ENCODE results near the gene RRAD. TPM values are rescaled to one million over a fixed set of nuclear protein-coding genes. Genes with fewer than 3 reads are reported as not detected.

RRAD gene
- total and polyA plus RNA-seq, 4 donors, result 31.8 to 42.3 (median 35.7) TPM

DNA sequence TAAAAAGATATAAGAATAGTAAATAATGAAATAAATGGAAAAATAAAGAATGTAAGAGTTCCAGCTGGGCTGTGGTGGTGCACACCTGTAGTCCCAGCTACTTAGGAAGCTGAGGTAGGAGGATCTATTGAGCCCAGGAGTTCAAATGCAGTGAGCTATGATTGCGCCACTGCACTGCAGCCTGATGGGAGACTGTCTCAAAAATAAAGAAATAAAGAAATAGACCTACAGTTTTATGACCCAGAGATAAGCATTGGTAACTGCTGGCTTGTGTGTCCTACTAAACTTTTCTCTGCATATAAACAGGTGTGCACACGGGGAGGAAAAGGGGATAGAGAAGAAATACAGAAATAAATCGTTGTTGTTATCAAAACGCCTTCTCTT is 52.8 kb downstream of the RRAD start:
- Histone ChIP-seq H3K27me3 (ENCODE audit: control insufficient read depth in 3 of 3, insufficient read depth in 3 of 3, low read length in 2 of 3) (no peaks in the 10 kb centered on the region), H3K9me3 (ENCODE audit: control insufficient read depth in 4 of 4, insufficient read depth in 3 of 4, low read length in 3 of 4) (no peaks in the 10 kb centered on the region), H3K4me3 (no peak overlapping the region), H3K4me1 (ENCODE audit: control insufficient read depth in 5 of 5, insufficient read depth in 5 of 5, low read length in 5 of 5) (peaks cover 0 to 9% (median 0%) of the 10 kb centered on the region in 5 donors), H3K9ac (ENCODE audit: insufficient read depth in 1 of 2, low read length in 2 of 2) (no peak overlapping the region), H3K36me3 (ENCODE audit: control insufficient read depth in 4 of 4, insufficient read depth in 4 of 4, low read length in 4 of 4) (no peaks in the 10 kb centered on the region), H3K27ac (ENCODE audit: low read depth in 1 of 2, low read length in 1 of 2) (no peak overlapping the region)
- 44 to 60% methylated on average over 4 of the region's 4 CpGs for WGBS, 2 donors
- ATAC-seq (ENCODE audit: insufficient read depth, low FRiP score) (no peak), DNase-seq (no peak)
- TF ChIP-seq, protein P1, sequence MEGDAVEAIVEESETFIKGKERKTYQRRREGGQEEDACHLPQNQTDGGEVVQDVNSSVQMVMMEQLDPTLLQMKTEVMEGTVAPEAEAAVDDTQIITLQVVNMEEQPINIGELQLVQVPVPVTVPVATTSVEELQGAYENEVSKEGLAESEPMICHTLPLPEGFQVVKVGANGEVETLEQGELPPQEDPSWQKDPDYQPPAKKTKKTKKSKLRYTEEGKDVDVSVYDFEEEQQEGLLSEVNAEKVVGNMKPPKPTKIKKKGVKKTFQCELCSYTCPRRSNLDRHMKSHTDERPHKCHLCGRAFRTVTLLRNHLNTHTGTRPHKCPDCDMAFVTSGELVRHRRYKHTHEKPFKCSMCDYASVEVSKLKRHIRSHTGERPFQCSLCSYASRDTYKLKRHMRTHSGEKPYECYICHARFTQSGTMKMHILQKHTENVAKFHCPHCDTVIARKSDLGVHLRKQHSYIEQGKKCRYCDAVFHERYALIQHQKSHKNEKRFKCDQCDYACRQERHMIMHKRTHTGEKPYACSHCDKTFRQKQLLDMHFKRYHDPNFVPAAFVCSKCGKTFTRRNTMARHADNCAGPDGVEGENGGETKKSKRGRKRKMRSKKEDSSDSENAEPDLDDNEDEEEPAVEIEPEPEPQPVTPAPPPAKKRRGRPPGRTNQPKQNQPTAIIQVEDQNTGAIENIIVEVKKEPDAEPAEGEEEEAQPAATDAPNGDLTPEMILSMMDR (IDR thresholded peaks at IDR 0.05; ENCODE audit: control extremely low read depth, extremely low read depth), result no peak

DNA sequence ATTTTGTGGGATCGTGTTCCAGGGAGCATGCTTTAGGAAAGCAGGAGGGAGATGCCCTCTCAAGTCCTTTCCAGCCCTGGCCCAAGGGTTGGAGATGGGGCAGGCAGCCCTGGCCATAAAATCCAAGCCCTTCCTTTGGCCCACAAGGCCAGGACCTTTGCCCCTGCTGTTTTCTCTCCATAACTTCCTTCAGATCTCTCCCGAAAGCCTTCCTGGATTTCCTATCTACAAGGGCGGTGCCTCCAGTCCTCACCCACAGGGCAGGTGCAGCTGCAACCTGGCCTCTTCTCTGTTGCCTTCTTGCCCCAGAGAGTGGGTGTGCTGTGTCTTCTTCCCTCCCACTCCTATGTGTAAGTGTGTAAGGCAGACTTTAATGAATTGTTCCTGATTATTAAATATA is 53.5 kb downstream of the RRAD start:
- no peaks in the 10 kb centered on the region for H3K27me3 ChIP-seq (ENCODE audit: control insufficient read depth in 3 of 3, insufficient read depth in 3 of 3, low read length in 2 of 3)
- H3K4me3 ChIP-seq, result no peak overlapping the region
- no peak overlapping the region for H3K9ac ChIP-seq (ENCODE audit: insufficient read depth in 1 of 2, low read length in 2 of 2)
- ATAC-seq (ENCODE audit: insufficient read depth, low FRiP score) (no peak), DNase-seq (no peak)
- no peaks in the 10 kb centered on the region for H3K9me3 ChIP-seq (ENCODE audit: control insufficient read depth in 4 of 4, insufficient read depth in 3 of 4, low read length in 3 of 4)
- no peaks in the 10 kb centered on the region for H3K36me3 ChIP-seq (ENCODE audit: control insufficient read depth in 4 of 4, insufficient read depth in 4 of 4, low read length in 4 of 4)
- WGBS, 2 donors, result 96 to 100% methylated on average over 3 of the region's 3 CpGs
- peaks cover 0 to 9% (median 0%) of the 10 kb centered on the region in 5 donors for H3K4me1 ChIP-seq (ENCODE audit: control insufficient read depth in 5 of 5, insufficient read depth in 5 of 5, low read length in 5 of 5)
- H3K27ac ChIP-seq (ENCODE audit: low read depth in 1 of 2, low read length in 1 of 2), result no peak overlapping the region
- TF ChIP-seq, protein P1 (IDR thresholded peaks at IDR 0.05; ENCODE audit: control extremely low read depth, extremely low read depth), result no peak

Other genes with a start within 250 kb of the RRAD start
- 10 to 100 TPM; 38.0 to 78.0 TPM for gene CMTM4, start 228.8 kb downstream of the RRAD start, total RNA-seq
- 10 to 100 TPM; 24.3 to 26.1 TPM for gene CMTM4, start 228.8 kb downstream of the RRAD start, polyA plus RNA-seq
- gene DYNC1LI2, start 173.9 kb downstream of the RRAD start, total RNA-seq, result 100 to 1,000 TPM; 140 to 147 TPM
- 10 to 100 TPM; 40.7 to 48.8 TPM for gene DYNC1LI2, start 173.9 kb downstream of the RRAD start, polyA plus RNA-seq
- not detected for gene TERB1, start 124.0 kb downstream of the RRAD start, total RNA-seq
- not detected for gene TERB1, start 124.0 kb downstream of the RRAD start, polyA plus RNA-seq
- 10 to 100 TPM; 31.8 to 64.4 TPM for gene NAE1, start 94.6 kb downstream of the RRAD start, total RNA-seq
- gene NAE1, start 94.6 kb downstream of the RRAD start, polyA plus RNA-seq, result 10 to 100 TPM; 24.2 to 26.3 TPM
- gene CA7, start 81.1 kb downstream of the RRAD start, total RNA-seq, result not detected
- not detected for gene CA7, start 81.1 kb downstream of the RRAD start, polyA plus RNA-seq
- gene PDP2, start 45.0 kb downstream of the RRAD start, total RNA-seq, result 10 to 100 TPM; 21.3 to 23.0 TPM
- 1 to 10 TPM; 4.5 to 4.9 TPM for gene PDP2, start 45.0 kb downstream of the RRAD start, polyA plus RNA-seq
- 1 to 10 TPM in 1 of 2 donors, under 1 TPM in 1; 0.64 to 1.7 TPM for gene CDH16, start 6.7 kb downstream of the RRAD start, total RNA-seq
- gene CDH16, start 6.7 kb downstream of the RRAD start, polyA plus RNA-seq, result under 1 TPM in 1 of 2 donors, not detected in 1; 0.25 TPM
- 10 to 100 TPM; 48.8 to 79.7 TPM for gene CIAO2B, start 8.9 kb upstream of the RRAD start, total RNA-seq
- gene CIAO2B, start 8.9 kb upstream of the RRAD start, polyA plus RNA-seq, result 100 to 1,000 TPM; 238 to 257 TPM
- 10 to 100 TPM; 24.6 to 51.0 TPM for gene CES2, start 10.0 kb upstream of the RRAD start, total RNA-seq
- 10 to 100 TPM; 26.0 to 26.3 TPM for gene CES2, start 10.0 kb upstream of the RRAD start, polyA plus RNA-seq
- 1 to 10 TPM in 1 of 2 donors, under 1 TPM in 1; 0.57 to 2.6 TPM for gene CES3, start 35.7 kb upstream of the RRAD start, total RNA-seq
- under 1 TPM; 0.85 to 0.96 TPM for gene CES3, start 35.7 kb upstream of the RRAD start, polyA plus RNA-seq
- gene CES4A, start 63.1 kb upstream of the RRAD start, total RNA-seq, result 10 to 100 TPM; 10.5 to 29.8 TPM
- gene CES4A, start 63.1 kb upstream of the RRAD start, polyA plus RNA-seq, result 10 to 100 TPM in 1 of 2 donors, 1 to 10 TPM in 1; 8.0 to 16.7 TPM
- gene CBFB, start 103.6 kb upstream of the RRAD start, total RNA-seq, result 10 to 100 TPM; 47.6 to 59.4 TPM
- 10 to 100 TPM; 23.3 to 29.6 TPM for gene CBFB, start 103.6 kb upstream of the RRAD start, polyA plus RNA-seq
- gene PHAF1, start 184.4 kb upstream of the RRAD start, total RNA-seq, result 10 to 100 TPM; 14.6 to 36.1 TPM
- gene PHAF1, start 184.4 kb upstream of the RRAD start, polyA plus RNA-seq, result 10 to 100 TPM in 1 of 2 donors, 1 to 10 TPM in 1; 9.1 to 12.0 TPM
- 10 to 100 TPM; 17.1 to 22.9 TPM for gene B3GNT9, start 225.5 kb upstream of the RRAD start, total RNA-seq
- gene B3GNT9, start 225.5 kb upstream of the RRAD start, polyA plus RNA-seq, result 10 to 100 TPM in 1 of 2 donors, 1 to 10 TPM in 1; 8.4 to 12.0 TPM
- 10 to 100 TPM; 12.4 to 36.1 TPM for gene TRADD, start 234.4 kb upstream of the RRAD start, total RNA-seq
- gene TRADD, start 234.4 kb upstream of the RRAD start, polyA plus RNA-seq, result 10 to 100 TPM; 17.5 to 37.2 TPM
- gene FBXL8, start 234.4 kb upstream of the RRAD start, total RNA-seq, result 10 to 100 TPM in 1 of 2 donors, 1 to 10 TPM in 1; 3.6 to 30.9 TPM
- 10 to 100 TPM; 18.9 to 30.3 TPM for gene FBXL8, start 234.4 kb upstream of the RRAD start, polyA plus RNA-seq
- 10 to 100 TPM in 1 of 2 donors, 1 to 10 TPM in 1; 5.1 to 28.9 TPM for gene HSF4, start 239.2 kb upstream of the RRAD start, total RNA-seq
- 10 to 100 TPM; 13.1 to 62.5 TPM for gene HSF4, start 239.2 kb upstream of the RRAD start, polyA plus RNA-seq
- 10 to 100 TPM; 25.3 to 51.9 TPM for gene NOL3, start 245.0 kb upstream of the RRAD start, total RNA-seq
- 10 to 100 TPM; 35.5 to 46.8 TPM for gene NOL3, start 245.0 kb upstream of the RRAD start, polyA plus RNA-seq